ENCODE results near the gene NRP2.

GRCh38 chr2:205739620-205740019, 57.3 kb downstream of the NRP2 start:
- no peak for TF ChIP-seq CSDC2 (CRISPR knock-in tag; IDR thresholded peaks at IDR 0.05)
- TF ChIP-seq PPARA (CRISPR knock-in tag; IDR thresholded peaks at IDR 0.05; ENCODE audit: borderline replicate concordance) = no peak
- TF ChIP-seq, protein P1, sequence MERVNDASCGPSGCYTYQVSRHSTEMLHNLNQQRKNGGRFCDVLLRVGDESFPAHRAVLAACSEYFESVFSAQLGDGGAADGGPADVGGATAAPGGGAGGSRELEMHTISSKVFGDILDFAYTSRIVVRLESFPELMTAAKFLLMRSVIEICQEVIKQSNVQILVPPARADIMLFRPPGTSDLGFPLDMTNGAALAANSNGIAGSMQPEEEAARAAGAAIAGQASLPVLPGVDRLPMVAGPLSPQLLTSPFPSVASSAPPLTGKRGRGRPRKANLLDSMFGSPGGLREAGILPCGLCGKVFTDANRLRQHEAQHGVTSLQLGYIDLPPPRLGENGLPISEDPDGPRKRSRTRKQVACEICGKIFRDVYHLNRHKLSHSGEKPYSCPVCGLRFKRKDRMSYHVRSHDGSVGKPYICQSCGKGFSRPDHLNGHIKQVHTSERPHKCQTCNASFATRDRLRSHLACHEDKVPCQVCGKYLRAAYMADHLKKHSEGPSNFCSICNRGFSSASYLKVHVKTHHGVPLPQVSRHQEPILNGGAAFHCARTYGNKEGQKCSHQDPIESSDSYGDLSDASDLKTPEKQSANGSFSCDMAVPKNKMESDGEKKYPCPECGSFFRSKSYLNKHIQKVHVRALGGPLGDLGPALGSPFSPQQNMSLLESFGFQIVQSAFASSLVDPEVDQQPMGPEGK (CRISPR knock-in tag; IDR thresholded peaks at IDR 0.05; ENCODE audit: borderline replicate concordance) = no peak
